NCI-H2029 treated with DMSO at 0.1 percent for 48 hours (cell line): Measurements from ENCODE around the gene SH3BP5L.

Source experiments
- DNase-seq: peaks from one replicate; lab custom pipeline; 2025; lab: John Stamatoyannopoulos, UW

Gene SH3BP5L

GRCh38 chr1:248825573-248825908 is 174 bp downstream of the SH3BP5L start:
- no peak for DNase-seq

GRCh38 chr1:248825136-248825535 is 579 bp downstream of the SH3BP5L start:
- no peak for DNase-seq

- DNase-seq: no peak
Measured at GRCh38 chr1:248824701-248825100, 1.0 kb downstream of the SH3BP5L start.

GRCh38 chr1:248824301-248824700 is 1.4 kb downstream of the SH3BP5L start:
- no peak for DNase-seq

GRCh38 chr1:248823517-248824001 is 2.2 kb downstream of the SH3BP5L start:
- no peak for DNase-seq

GRCh38 chr1:248822148-248823032 is 3.3 kb downstream of the SH3BP5L start:
- DNase-seq: no peak

- no peak for DNase-seq
Measured at GRCh38 chr1:248821641-248822040, 4.1 kb downstream of the SH3BP5L start.

- DNase-seq: no peak
Measured at GRCh38 chr1:248821101-248821500, 4.6 kb downstream of the SH3BP5L start.

- no peak for DNase-seq
Measured at GRCh38 chr1:248820041-248820585, 5.6 kb downstream of the SH3BP5L start.

GRCh38 chr1:248818505-248819374 is 7.0 kb downstream of the SH3BP5L start:
- no peak for DNase-seq

- no peak for DNase-seq
Measured at GRCh38 chr1:248817065-248817464, 8.7 kb downstream of the SH3BP5L start.

- DNase-seq: no peak
Measured at GRCh38 chr1:248816042-248816851, 9.5 kb downstream of the SH3BP5L start.

- no peak for DNase-seq
Measured at GRCh38 chr1:248815407-248816034, 10.2 kb downstream of the SH3BP5L start.

GRCh38 chr1:248814351-248814750 is 11.4 kb downstream of the SH3BP5L start:
- DNase-seq: no peak

- no peak for DNase-seq
Measured at GRCh38 chr1:248813546-248813945, 12.2 kb downstream of the SH3BP5L start.

GRCh38 chr1:248812736-248813425 is 12.8 kb downstream of the SH3BP5L start:
- no peak for DNase-seq

GRCh38 chr1:248811514-248812490 is 13.9 kb downstream of the SH3BP5L start:
- no peak for DNase-seq

GRCh38 chr1:248810727-248811513 is 14.8 kb downstream of the SH3BP5L start:
- DNase-seq: no peak
